H9 (cell line): ENCODE measurements around the gene RFX8. TPM values are rescaled to one million over a fixed set of nuclear protein-coding genes. Genes with fewer than 3 reads are reported as not detected.

Experiments
- DNase-seq: peaks from one replicate; pipeline ENCODE4 v3.0.0-alpha.2; 2017
- H2AFZ ChIP-seq: one replicate; pipeline ENCODE4 v1.6.1; 2013; ENCODE audit warnings: mild to moderate bottlenecking, low read length, control low read depth, moderate library complexity
- H2AK5ac ChIP-seq: 2 replicates; pipeline ENCODE4 v1.6.1; 2013; ENCODE audit warnings: low read length, control low read depth, mixed read lengths; ENCODE audit not compliant: insufficient read length
- H2BK120ac ChIP-seq: one replicate; pipeline ENCODE4 v1.6.1; 2013; ENCODE audit warnings: low read depth, mild to moderate bottlenecking, low read length, control low read depth, inconsistent platforms; ENCODE audit not compliant: poor library complexity, severe bottlenecking
- H2BK12ac ChIP-seq: 2 replicates; pipeline ENCODE4 v1.6.1; 2013; ENCODE audit warnings: low read length, control low read depth, mixed read lengths, low read depth; ENCODE audit not compliant: insufficient read length
- H2BK15ac ChIP-seq: 2 replicates; pipeline ENCODE4 v1.6.1; 2013; ENCODE audit warnings: low read depth, low read length, control low read depth
- H2BK20ac ChIP-seq: one replicate; pipeline ENCODE4 v1.6.1; 2013; ENCODE audit warnings: low read depth, mild to moderate bottlenecking, low read length, control low read depth, inconsistent platforms; ENCODE audit not compliant: poor library complexity, severe bottlenecking
- H2BK5ac ChIP-seq: 2 replicates; pipeline ENCODE4 v1.6.1; 2013; ENCODE audit warnings: low read length, control low read depth, mixed read lengths; ENCODE audit not compliant: insufficient read length
- H3K14ac ChIP-seq: 2 replicates; pipeline ENCODE4 v1.6.1; 2013; ENCODE audit warnings: low read length, control low read depth; ENCODE audit not compliant: insufficient read depth
- H3K18ac ChIP-seq: 2 replicates; pipeline ENCODE4 v1.6.1; 2013; ENCODE audit warnings: low read depth, mild to moderate bottlenecking, mixed read lengths, low read length, control low read depth; ENCODE audit not compliant: insufficient read length
- H3K23ac ChIP-seq: 2 replicates; pipeline ENCODE4 v1.6.1; 2013; ENCODE audit warnings: low read length, control low read depth, mixed read lengths, low read depth; ENCODE audit not compliant: insufficient read length
- H3K23me2 ChIP-seq: 2 replicates; pipeline ENCODE4 v1.6.1; 2013; ENCODE audit warnings: low read depth, mild to moderate bottlenecking, mixed read lengths, low read length, control low read depth; ENCODE audit not compliant: insufficient read length, poor library complexity, severe bottlenecking
- H3K27ac ChIP-seq: 2 replicates; pipeline ENCODE4 v1.5.1; 2013; ENCODE audit warnings: low read length, control low read depth, mixed read lengths, low read depth; ENCODE audit not compliant: insufficient read length
- H3K27me3 ChIP-seq: 2 replicates; pipeline ENCODE4 v1.6.1; 2013; ENCODE audit warnings: low read length, control low read depth, inconsistent platforms; ENCODE audit not compliant: insufficient read depth
- H3K4ac ChIP-seq: 2 replicates; pipeline ENCODE4 v1.6.1; 2013; ENCODE audit warnings: low read depth, mild to moderate bottlenecking, control low read depth, inconsistent platforms, low read length, moderate library complexity
- H3K4me1 ChIP-seq: 2 replicates; pipeline ENCODE4 v1.6.1; 2013; ENCODE audit warnings: low read length, control low read depth, inconsistent platforms; ENCODE audit not compliant: insufficient read depth
- H3K4me2 ChIP-seq: 2 replicates; pipeline ENCODE4 v1.6.1; 2013; ENCODE audit warnings: low read length, control low read depth, mixed read lengths; ENCODE audit not compliant: insufficient read length, insufficient read depth
- H3K56ac ChIP-seq: 2 replicates; pipeline ENCODE4 v1.6.1; 2013; ENCODE audit warnings: low read depth, mild to moderate bottlenecking, mixed read lengths, low read length, control low read depth; ENCODE audit not compliant: insufficient read length
- H3K79me1 ChIP-seq: 2 replicates; pipeline ENCODE4 v1.6.1; 2013; ENCODE audit warnings: low read depth, mild to moderate bottlenecking, moderate library complexity, low read length, control low read depth, inconsistent platforms; ENCODE audit not compliant: insufficient read depth, poor library complexity, severe bottlenecking
- H3K79me2 ChIP-seq: 2 replicates; pipeline ENCODE4 v1.6.1; 2013; ENCODE audit warnings: low read length, control low read depth, inconsistent platforms; ENCODE audit not compliant: insufficient read depth
- H3K9ac ChIP-seq: 2 replicates; pipeline ENCODE4 v1.6.1; 2013; ENCODE audit warnings: low read length, control low read depth, mixed read lengths; ENCODE audit not compliant: insufficient read length; ENCODE audit errors: extremely low read depth
- H3K9me3 ChIP-seq: one replicate; pipeline ENCODE4 v1.6.1; 2013; ENCODE audit warnings: low read depth, low read length, inconsistent platforms; ENCODE audit not compliant: control insufficient read depth
- H3T11ph ChIP-seq: one replicate; pipeline ENCODE4 v1.6.1; 2013; ENCODE audit warnings: mild to moderate bottlenecking, low read length, control low read depth, inconsistent platforms
- H4K20me1 ChIP-seq: one replicate; pipeline ENCODE4 v1.6.1; 2013; ENCODE audit not compliant: control insufficient read depth, insufficient read length, insufficient read depth
- H4K5ac ChIP-seq: 2 replicates; pipeline ENCODE4 v1.6.1; 2013; ENCODE audit warnings: low read depth, mild to moderate bottlenecking, mixed read lengths, low read length, control low read depth; ENCODE audit not compliant: insufficient read length
- H4K8ac ChIP-seq: replicated peaks from 2 replicates; pipeline ENCODE4 v1.6.1; 2013; ENCODE audit warnings: low read length, control low read depth, mixed read lengths, low read depth; ENCODE audit not compliant: insufficient read length
- H4K91ac ChIP-seq: 2 replicates; pipeline ENCODE4 v1.6.1; 2013; ENCODE audit warnings: low read depth, mild to moderate bottlenecking, moderate library complexity, mixed read lengths, low read length, control low read depth; ENCODE audit not compliant: insufficient read length
- H3K27ac Mint-ChIP-seq, 3 experiments: 2 replicates in 2 of 3; 3 replicates in 1 of 3; pipeline ENCODE4 v1.8.0; 2020 to 2021; ENCODE audit warnings: mixed read lengths in 3 of 3, mild to moderate bottlenecking in 1 of 3, moderate library complexity in 1 of 3
- H3K27me3 Mint-ChIP-seq: 2 replicates; pipeline ENCODE4 v1.8.0; 2021; ENCODE audit warnings: low read depth, mild to moderate bottlenecking, moderate library complexity, mixed read lengths
- H3K36me3 Mint-ChIP-seq, 3 experiments: 2 replicates in 2 of 3; 3 replicates in 1 of 3; pipeline ENCODE4 v1.8.0; 2020 to 2021; ENCODE audit warnings: low read depth in 3 of 3, mixed read lengths in 3 of 3; ENCODE audit not compliant: insufficient read depth in 1 of 3
- H3K4me1 Mint-ChIP-seq, 2 experiments: 2 replicates each; pipeline ENCODE4 v1.8.0; 2020; ENCODE audit warnings: mixed read lengths in 2 of 2
- H3K4me3 Mint-ChIP-seq, 2 experiments: 2 replicates in 1 of 2; 3 replicates in 1 of 2; pipeline ENCODE4 v1.8.0; 2020 to 2021; ENCODE audit warnings: mild to moderate bottlenecking in 2 of 2, mixed read lengths in 2 of 2, moderate library complexity in 1 of 2
- H3K9me3 Mint-ChIP-seq, 2 experiments: 2 replicates in 1 of 2; 3 replicates in 1 of 2; pipeline ENCODE4 v1.8.0; 2020; ENCODE audit warnings: mild to moderate bottlenecking in 2 of 2, mixed read lengths in 2 of 2, moderate library complexity in 1 of 2
- CTCF ChIP-seq: fragments of 200-600 bp; sonication (generic); conservative IDR thresholded peaks from 3 replicates; pipeline ENCODE4 v1.8.0; 2021; ENCODE audit warnings: antibody characterized with exemption, mild to moderate bottlenecking
- WGBS: extraction: QIAGEN DNeasy Blood & Tissue Kit; methylation state at CpG from one replicate; pipeline ENCODE4 v1.1.7; 2013; ENCODE audit warnings: missing lambda C conversion rate, low lambda C conversion rate, mixed read lengths; ENCODE audit not compliant: insufficient read length; ENCODE audit errors: extremely low coverage; 5-methylcytosine and 5-hydroxymethylcytosine counted together
- total RNA-seq: library from RNA; stranded (reverse); gene quantifications from 2 replicates; pipeline ENCODE4 v1.2.1, GENCODE V29; 2021

Gene RFX8
- total RNA-seq, 1 experiment from 2014 or later = 0.22 TPM

GRCh38 chr2:101412092-101412694, 62.7 kb downstream of the RFX8 start:
- H3K9me3 Mint-ChIP-seq = peaks cover 8 to 10% of the 10 kb centered on the region in 2 experiments
- Histone ChIP-seq H2AFZ (no peak overlapping the region), H4K5ac (no peak overlapping the region), H3K9me3 (no peaks in the 10 kb centered on the region), H3K4me1 (no peaks in the 10 kb centered on the region), H3K4ac (no peak overlapping the region), H3K56ac (no peak overlapping the region), H3K79me2 (no peaks in the 10 kb centered on the region), H2BK20ac (no peak overlapping the region), H3K4me2 (no peak overlapping the region), H3T11ph (no peak overlapping the region), H3K27me3 (no peaks in the 10 kb centered on the region), H4K20me1 (no peaks in the 10 kb centered on the region), H2BK5ac (no peak overlapping the region), H3K23me2 (no peaks in the 10 kb centered on the region), H3K23ac (no peak overlapping the region), H2AK5ac (no peak overlapping the region), H4K8ac (no peak overlapping the region), H3K27ac (no peak overlapping the region), H3K14ac (no peak overlapping the region), H3K18ac (no peak overlapping the region), H4K91ac (no peak overlapping the region), H2BK15ac (no peak overlapping the region), H2BK12ac (no peak overlapping the region), H3K9ac (no peak overlapping the region), H3K79me1 (no peaks in the 10 kb centered on the region), H2BK120ac (no peak overlapping the region)
- H3K4me3 Mint-ChIP-seq = no peak overlapping the region
- no peak for TF ChIP-seq CTCF
- H3K27ac Mint-ChIP-seq = no peak overlapping the region
- no peaks in the 10 kb centered on the region; the same call in 1 of the 2 replicates for H3K27me3 Mint-ChIP-seq
- no CpG with 5 or more reads among the region's 9 CpGs for WGBS
- H3K4me1 Mint-ChIP-seq = peaks cover 11 to 13% of the 10 kb centered on the region in 2 experiments
- no peak for DNase-seq
- H3K36me3 Mint-ChIP-seq = peaks cover 0 to 9% (median 0%) of the 10 kb centered on the region in 3 experiments; a peak in 1 of 7 replicates
